Cardiac septum (tissue), 1 donor: ENCODE results near the gene TPRN. TPM values are rescaled to one million over a fixed set of nuclear protein-coding genes. Genes with fewer than 3 reads are reported as not detected.
A peak's percentile ranks its signal among the peaks of the same experiment; 100 is the strongest.

Source experiments
- DNase-seq: peaks from one replicate; pipeline ENCODE4 v3.0.0-alpha.2; 2020; ENCODE audit warnings: low spot score
- intact Hi-C: fragments of 100-400 bp; cut with DNase I; formaldehyde crosslinking; loops from one replicate; pipeline ENCODE4 v1.14.0; 2022
- total RNA-seq: library from RNA; stranded (reverse); fragmentation: NEBNext Ultra II Directional; extraction: Animal tissue kit (Norgen Biotek cat#: 25700); gene quantifications from one replicate; pipeline ENCODE4 v1.2.1, GENCODE V29; 2021
- donor health status: DM: no; HTN: no; CAD: no.

TPRN gene
- total RNA-seq, 1 donor from 2014 or later: 13.5 TPM

GRCh38 chr9:137227853-137228505, 27.4 kb upstream of the TPRN start:
- DNase-seq: no peak
- intact Hi-C loops: loop anchor here (1.0 kb wide), 1 partner anchor 107 kb away; no protein-coding TSS in a partner anchor

DNA sequence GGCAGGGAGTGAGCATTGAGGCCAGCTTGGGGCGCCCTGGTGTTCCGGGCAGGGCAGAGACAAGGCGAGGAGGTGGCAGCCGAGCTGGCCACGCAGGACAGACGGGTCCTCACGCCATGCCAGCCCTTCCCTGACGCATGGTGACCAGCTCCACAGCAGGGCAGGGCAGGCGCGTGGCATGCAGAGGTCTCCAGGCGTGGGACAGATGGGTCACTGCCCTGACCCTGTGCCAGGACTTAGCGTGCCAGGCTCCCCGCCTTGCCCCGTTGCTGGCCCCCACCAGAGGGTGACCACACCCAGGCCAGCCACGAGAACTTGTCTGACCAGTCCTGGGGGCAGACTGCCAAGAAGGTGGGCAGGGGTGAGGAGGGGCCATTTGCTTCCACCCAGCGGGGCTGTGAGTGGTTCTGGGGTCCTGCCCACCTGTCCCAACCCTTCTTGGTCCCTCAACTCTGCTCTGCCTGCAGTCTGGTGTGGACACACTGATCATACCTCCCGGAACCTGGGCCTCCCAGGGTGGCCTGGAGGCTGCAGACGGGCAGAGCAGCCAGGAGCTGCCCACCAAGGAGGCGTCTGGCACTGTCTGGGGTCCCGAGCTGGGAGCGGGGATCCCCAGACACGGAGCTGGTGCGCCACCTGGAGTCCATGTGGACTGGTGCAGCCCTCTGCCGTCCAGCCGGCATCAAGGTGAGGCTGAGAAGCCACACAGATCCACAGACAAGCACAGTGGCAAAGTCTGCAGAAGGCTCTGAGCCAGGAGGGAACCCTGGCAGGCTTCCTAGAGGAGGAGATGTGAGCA, 26.7 kb upstream of the TPRN start, which contains the start of gene RNF224:
Gene RNF224 (plus strand): TSS at position 449 of the 799 bp plus-strand sequence. CDS start 834 bp downstream, outside the sequence.
- intact Hi-C loops: loop anchor here (1.0 kb wide), 1 partner anchor 106 kb away; no protein-coding TSS in a partner anchor
- peak; percentile 90 for DNase-seq

DNA sequence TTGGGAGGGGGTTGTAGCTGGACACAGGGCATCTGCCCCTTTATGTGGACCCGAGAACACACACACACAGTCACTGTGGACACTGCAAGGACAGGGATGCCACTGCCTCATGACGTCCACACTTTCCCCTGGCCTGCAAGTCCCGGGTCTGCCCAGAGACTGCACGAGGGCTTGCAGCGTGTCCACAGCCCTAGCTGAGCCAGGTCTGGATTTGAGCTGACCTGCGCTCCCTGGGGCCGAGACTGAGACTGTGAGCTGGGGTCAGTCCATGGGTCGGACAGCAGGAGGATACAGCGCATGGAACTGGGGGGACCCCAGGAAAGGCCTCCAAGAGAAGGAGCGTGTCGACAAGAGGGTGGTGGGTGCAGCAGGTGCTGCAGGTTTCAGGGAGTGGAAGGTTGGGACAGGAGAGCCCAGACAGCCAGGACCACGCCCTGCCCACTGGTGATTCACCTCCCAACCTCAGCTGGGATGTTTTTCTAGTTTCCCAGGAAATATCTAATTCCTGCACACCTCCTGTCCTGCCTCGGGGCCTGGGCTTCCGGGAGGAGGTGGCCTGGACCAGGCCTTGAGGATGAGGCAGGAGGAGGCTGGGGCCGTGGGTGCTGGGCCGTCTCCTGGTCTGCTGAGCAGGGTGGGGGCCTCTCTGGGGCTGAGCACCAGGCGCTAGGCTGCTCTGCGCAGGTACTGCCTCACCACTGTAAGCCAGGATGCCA, 26.0 kb upstream of the TPRN start:
- no peak for DNase-seq
- intact Hi-C loops: loop anchor here (1.0 kb wide), 1 partner anchor 105 kb away; no protein-coding TSS in a partner anchor

- DNase-seq: no peak
- intact Hi-C loops: loop anchor here (2.0 kb wide), 1 partner anchor 13 kb away; no protein-coding TSS in a partner anchor
Observed at GRCh38 chr9:137225699-137226331, 25.3 kb upstream of the TPRN start.

- intact Hi-C loops: loop anchor here (2.0 kb wide), 1 partner anchor 14 kb away; no protein-coding TSS in a partner anchor
- peak; percentile 72 for DNase-seq
Observed at GRCh38 chr9:137224830-137225694, 24.5 kb upstream of the TPRN start, which contains the start of gene CYSRT1. Gene CYSRT1 (plus strand): TSS chr9:137225174. CDS start chr9:137225622, 448 bp downstream.

GRCh38 chr9:137223078-137223970, 22.8 kb upstream of the TPRN start:
- DNase-seq: peak; percentile 97
- intact Hi-C loops: loop anchor here (1.0 to 2.0 kb wide), 3 partner anchors 23 to 35 kb away; partner anchors contain the start of genes ANAPC2, NELFB, SSNA1 and TPRN

- DNase-seq: no peak
- intact Hi-C loops: loop anchor here (1.0 to 2.0 kb wide), 3 partner anchors 22 to 34 kb away; partner anchors contain the start of genes ANAPC2, NELFB, SSNA1 and TPRN
Observed at GRCh38 chr9:137222190-137223077, 21.9 kb upstream of the TPRN start, which contains the start of gene RNF208. Gene RNF208 (minus strand): TSS chr9:137222240. CDS start chr9:137221212, 1,028 bp downstream.

DNA sequence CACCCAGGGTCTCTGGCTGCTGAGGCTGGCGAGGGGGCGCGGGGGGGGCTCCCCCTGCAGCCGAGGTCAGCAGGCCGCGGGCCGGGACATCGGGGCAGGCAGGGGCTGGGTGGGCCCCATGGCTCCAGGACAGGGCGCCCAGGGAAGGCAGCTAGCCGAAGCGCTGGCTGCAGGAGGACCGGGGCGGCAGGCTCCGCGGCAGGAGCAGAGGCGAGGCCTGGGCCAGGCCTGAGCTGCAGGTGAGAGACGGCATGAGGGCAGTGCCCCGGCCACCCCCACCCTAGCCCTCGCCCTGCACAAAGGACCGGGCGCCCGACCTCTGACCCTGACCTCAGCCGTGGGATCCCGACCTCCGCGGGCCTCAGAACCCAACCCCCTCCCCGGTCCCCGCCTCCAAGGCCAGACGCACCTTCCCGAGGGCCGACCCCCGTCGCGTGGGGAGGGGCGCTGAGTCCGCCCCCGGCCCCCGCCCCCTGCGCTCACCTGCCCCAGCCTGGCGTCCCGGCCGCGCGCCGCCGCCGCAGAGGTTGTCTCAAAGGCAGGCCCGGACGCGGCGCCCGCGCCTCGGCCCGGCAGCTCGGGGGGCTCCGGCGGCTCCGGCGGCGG, 21.1 kb upstream of the TPRN start:
- DNase-seq: no peak
- intact Hi-C loops: loop anchor here (2.0 kb wide), 2 partner anchors 21 to 33 kb away; partner anchors contain the start of genes ANAPC2, SSNA1 and TPRN

GRCh38 chr9:137221095-137221505, 20.6 kb upstream of the TPRN start:
- DNase-seq: no peak
- intact Hi-C loops: no loop called here

DNA sequence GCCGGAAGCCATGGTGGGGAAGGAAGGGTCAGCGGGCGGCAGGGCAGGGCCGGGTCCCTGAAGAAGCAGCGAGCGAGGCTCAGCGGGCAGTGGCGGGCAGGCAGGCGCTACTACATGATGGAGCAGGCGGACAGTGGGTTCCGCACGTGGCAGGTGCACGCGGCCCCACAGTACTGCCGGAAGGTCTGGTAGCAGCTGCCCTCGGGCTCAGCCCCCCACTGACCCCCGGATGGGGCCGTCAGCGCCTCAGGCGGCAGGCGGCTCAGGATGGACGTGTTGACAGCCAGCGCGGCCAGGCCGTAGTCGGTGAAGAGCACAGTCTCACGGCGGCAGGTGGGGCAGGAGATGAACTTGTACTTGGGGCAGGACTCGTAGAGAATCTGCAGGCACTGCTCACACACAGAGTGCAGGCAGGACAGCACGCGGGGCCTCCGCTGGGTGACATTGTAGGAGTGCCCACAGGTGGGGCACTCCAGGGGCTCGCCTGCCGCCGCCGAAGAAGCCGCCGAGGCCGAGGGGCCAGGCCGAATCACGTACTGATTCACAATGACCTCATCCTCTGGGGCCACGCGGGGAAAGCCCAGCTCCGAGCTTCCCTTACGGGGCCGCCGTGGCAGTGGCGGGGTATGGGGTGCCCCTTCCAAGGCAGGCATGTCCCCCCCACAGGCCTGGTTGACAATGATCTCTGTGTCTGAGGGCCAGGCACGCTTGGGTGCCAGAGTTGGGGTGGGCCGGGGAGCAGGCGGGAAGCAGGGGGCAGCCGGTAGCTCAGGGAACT, 20.0 kb upstream of the TPRN start:
- no peak for DNase-seq
- intact Hi-C loops: no loop called here

GRCh38 chr9:137219757-137220316, 19.3 kb upstream of the TPRN start:
- intact Hi-C loops: no loop called here
- DNase-seq: no peak

GRCh38 chr9:137218754-137219271, 18.3 kb upstream of the TPRN start:
- DNase-seq: peak; percentile 80
- intact Hi-C loops: no loop called here

DNA sequence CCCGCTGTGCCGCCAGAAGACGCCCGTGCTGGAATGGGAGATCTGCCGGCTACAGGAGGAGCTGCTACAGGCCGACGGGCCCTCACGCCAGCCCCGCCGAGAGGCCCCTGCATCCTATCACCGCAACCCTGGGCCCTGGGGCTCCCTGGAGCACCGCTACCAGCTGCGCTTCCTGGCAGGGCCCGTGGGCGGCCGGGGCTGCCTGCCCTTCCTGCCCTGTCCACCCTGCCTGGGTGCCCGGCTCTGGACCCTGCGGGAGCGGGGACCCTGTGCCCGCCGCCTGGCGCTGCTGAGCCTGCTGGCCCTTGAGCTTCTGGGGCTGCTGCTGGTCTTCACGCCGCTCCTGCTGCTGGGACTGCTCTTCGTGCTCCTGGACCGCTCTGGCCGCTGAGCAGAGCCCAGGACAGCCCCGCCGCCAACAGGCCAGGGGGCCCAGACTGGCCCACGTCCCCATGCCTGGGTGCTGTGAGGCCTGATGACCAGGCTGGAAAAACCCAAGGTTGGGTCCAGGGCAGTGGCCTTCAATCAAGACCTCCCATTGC, 17.7 kb upstream of the TPRN start:
- intact Hi-C loops: no loop called here
- no peak for DNase-seq
